Natural killer cell (primary cell): Measurements from ENCODE around the gene ZNF599. TPM values are rescaled to one million over a fixed set of nuclear protein-coding genes. Genes with fewer than 3 reads are reported as not detected.

Experiments used
- ATAC-seq, 3 donors: fragments of 150-1000 bp in 2 of 3; fragments of 200-7000 bp in 1 of 3; cut with Tn5 transposase; 1 replicate in 1 of 3; 2 replicates in 2 of 3; pipeline ENCODE4 v1.10.0; 2021; ENCODE audit warnings: mild to moderate bottlenecking in 2 of 3, moderate library complexity in 2 of 3
- DNase-seq, 2 donors: peaks; one replicate each; pipeline versions ENCODE4 v3.0.0 to v3.0.0-alpha.2; 2013 to 2021; ENCODE audit warnings: mixed read lengths in 1 of 2
- H3K27ac ChIP-seq: one replicate; pipeline ENCODE4 v1.5.1; 2013; ENCODE audit warnings: mild to moderate bottlenecking, low read length
- H3K27me3 ChIP-seq: one replicate; pipeline ENCODE4 v1.6.1; 2013; ENCODE audit warnings: low read length; ENCODE audit not compliant: control insufficient read depth, insufficient read depth
- H3K36me3 ChIP-seq: one replicate; pipeline ENCODE4 v1.6.1; 2013; ENCODE audit warnings: low read length; ENCODE audit not compliant: control insufficient read depth, insufficient read depth
- H3K4me1 ChIP-seq: one replicate; pipeline ENCODE4 v1.6.1; 2013; ENCODE audit warnings: low read length; ENCODE audit not compliant: control insufficient read depth, insufficient read depth
- H3K4me3 ChIP-seq: one replicate; pipeline ENCODE4 v1.5.1; 2013; ENCODE audit warnings: low read length
- H3K9me3 ChIP-seq: one replicate; pipeline ENCODE4 v1.6.1; 2013; ENCODE audit warnings: low read length; ENCODE audit not compliant: control insufficient read depth, insufficient read depth
- H3K27ac Mint-ChIP-seq, 2 donors: one replicate each; pipeline ENCODE4 v1.8.0; 2022; ENCODE audit warnings: mild to moderate bottlenecking in 2 of 2, mixed read lengths in 2 of 2, moderate library complexity in 1 of 2
- H3K27me3 Mint-ChIP-seq, 2 donors: one replicate each; pipeline ENCODE4 v1.8.0; 2022; ENCODE audit warnings: low read depth in 2 of 2, mixed read lengths in 2 of 2
- H3K36me3 Mint-ChIP-seq: one replicate; pipeline ENCODE4 v1.8.0; 2022; ENCODE audit warnings: mixed read lengths
- H3K4me1 Mint-ChIP-seq, 2 donors: one replicate each; pipeline ENCODE4 v1.8.0; 2022; ENCODE audit warnings: mixed read lengths in 2 of 2
- H3K4me3 Mint-ChIP-seq: one replicate; pipeline ENCODE4 v1.8.0; 2022; ENCODE audit warnings: mild to moderate bottlenecking, moderate library complexity, mixed read lengths
- H3K9me3 Mint-ChIP-seq, 2 donors: one replicate each; pipeline ENCODE4 v1.8.0; 2022; ENCODE audit warnings: mixed read lengths in 2 of 2
- CTCF ChIP-seq: fragments of 200-600 bp; IDR thresholded peaks from one replicate; pipeline ENCODE4 v1.8.0; 2022; ENCODE audit warnings: antibody characterized with exemption
- WGBS: methylation state at CpG from one replicate; pipeline ENCODE4 v1.1.7; 2013; ENCODE audit warnings: missing lambda C conversion rate; ENCODE audit not compliant: insufficient coverage; 5-methylcytosine and 5-hydroxymethylcytosine counted together
- intact Hi-C: fragments of 100-400 bp; cut with micrococcal nuclease; formaldehyde crosslinking; loops from one replicate; pipeline ENCODE4 v1.14.2; 2022
- total RNA-seq, 4 donors: library from RNA; stranded (reverse); fragments of 120-200 nt in 1 of 4; gene quantifications; one replicate each; pipeline versions ENCODE4 v1.2.3 to v1.2.4, GENCODE V29; 2013 to 2022

ZNF599 gene
- total RNA-seq, 3 donors from 2014 or later (not counting 1 experiment from before 2014, with no cell fraction given): 4.6 to 5.1 (median 4.8) TPM

- Histone ChIP-seq H3K9me3 (no peaks in the 10 kb centered on the region), H3K36me3 (no peaks in the 10 kb centered on the region), H3K4me1 (no peaks in the 10 kb centered on the region), H3K27me3 (no peaks in the 10 kb centered on the region), H3K4me3 (no peak overlapping the region), H3K27ac (no peak overlapping the region)
- Mint-ChIP-seq H3K27ac (no peak overlapping the region), H3K4me3 (no peak overlapping the region), H3K36me3 (no peaks in the 10 kb centered on the region), H3K4me1 (no peaks in the 10 kb centered on the region), H3K9me3 (no peaks in the 10 kb centered on the region), H3K27me3 (no peaks in the 10 kb centered on the region)
- intact Hi-C loops: no loop called here
- no peak for TF ChIP-seq CTCF
- ATAC-seq (no peak), DNase-seq (no peak)
- 79% methylated on average over 3 of the region's 3 CpGs for WGBS
Observed at GRCh38 chr19:34787059-34787824, 14.2 kb upstream of the ZNF599 start.

- ATAC-seq: no peak
- Histone ChIP-seq H3K4me1 (no peaks in the 10 kb centered on the region), H3K36me3 (no peaks in the 10 kb centered on the region), H3K27ac (no peak overlapping the region), H3K4me3 (no peak overlapping the region), H3K9me3 (no peaks in the 10 kb centered on the region), H3K27me3 (no peaks in the 10 kb centered on the region)
- 77% methylated on average over 5 of the region's 5 CpGs for WGBS
- Mint-ChIP-seq H3K4me3 (no peak overlapping the region), H3K9me3 (no peaks in the 10 kb centered on the region), H3K4me1 (no peaks in the 10 kb centered on the region), H3K27me3 (no peaks in the 10 kb centered on the region), H3K36me3 (no peaks in the 10 kb centered on the region), H3K27ac (no peak overlapping the region)
- no peak for DNase-seq
- TF ChIP-seq CTCF: no peak
- intact Hi-C loops: no loop called here
Observed at GRCh38 chr19:34786236-34786635, 13.2 kb upstream of the ZNF599 start.

DNA sequence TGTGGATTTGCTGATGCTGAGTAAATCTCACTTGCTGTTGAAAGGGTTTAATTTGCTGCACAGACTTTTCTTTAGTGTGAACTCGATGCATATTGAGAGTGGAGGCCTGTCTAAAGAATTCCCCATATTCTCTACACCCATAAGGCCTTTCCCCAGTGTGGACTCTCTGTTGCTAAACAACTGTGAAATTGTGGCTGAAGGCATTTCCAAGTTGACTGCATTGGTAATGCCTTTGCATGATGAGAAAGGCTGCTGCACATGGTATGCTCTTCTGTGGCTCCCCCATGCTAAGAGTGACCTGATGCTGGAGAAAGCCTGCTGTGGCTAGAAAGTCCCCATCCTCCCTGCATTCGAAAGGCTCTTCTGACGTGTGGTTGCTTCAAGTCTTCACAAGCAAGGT lies 6.6 kb upstream of the ZNF599 start:
- Histone ChIP-seq H3K9me3 (no peaks in the 10 kb centered on the region), H3K27ac (no peak overlapping the region), H3K27me3 (no peaks in the 10 kb centered on the region), H3K4me1 (no peaks in the 10 kb centered on the region), H3K4me3 (no peak overlapping the region), H3K36me3 (no peaks in the 10 kb centered on the region)
- 77% methylated on average over 2 of the region's 3 CpGs for WGBS
- Mint-ChIP-seq H3K4me3 (no peak overlapping the region), H3K27ac (no peak overlapping the region), H3K4me1 (no peaks in the 10 kb centered on the region), H3K27me3 (peaks cover 8 to 9% of the 10 kb centered on the region in 2 donors), H3K36me3 (no peaks in the 10 kb centered on the region), H3K9me3 (peaks cover 0 to 2% of the 10 kb centered on the region in 2 donors)
- intact Hi-C loops: no loop called here
- no peak for ATAC-seq
- no peak for TF ChIP-seq CTCF
- no peak for DNase-seq

GRCh38 chr19:34778342-34778741 lies 5.3 kb upstream of the ZNF599 start:
- H3K27ac ChIP-seq: no peak overlapping the region
- Mint-ChIP-seq H3K4me1 (peaks cover 0 to under 1% of the 10 kb centered on the region in 2 donors), H3K27ac (no peak overlapping the region), H3K36me3 (no peaks in the 10 kb centered on the region), H3K4me3 (no peak overlapping the region), H3K9me3 (peaks cover 0 to 2% of the 10 kb centered on the region in 2 donors), H3K27me3 (peaks cover 8 to 9% of the 10 kb centered on the region in 2 donors)
- no peak for TF ChIP-seq CTCF
- H3K9me3 ChIP-seq: no peaks in the 10 kb centered on the region
- H3K36me3 ChIP-seq: no peaks in the 10 kb centered on the region
- intact Hi-C loops: no loop called here
- no peak overlapping the region for H3K4me3 ChIP-seq
- H3K4me1 ChIP-seq: peaks cover 1% of the 10 kb centered on the region
- no peak for ATAC-seq
- no peaks in the 10 kb centered on the region for H3K27me3 ChIP-seq
- WGBS: 67% methylated on average over 2 of the region's 2 CpGs
- no peak for DNase-seq
